GM19240 (cell line): ENCODE data around the gene CDH12.
"Not testable (repeated sequence)": the region's sequence is repeated elsewhere in the genome, so short reads cannot be mapped to it uniquely, and the experiment has no call there.

Source experiments
- DNase-seq: peaks from one replicate; pipeline ENCODE4 v3.0.0; 2011; ENCODE audit warnings: low spot score; ENCODE audit not compliant: insufficient read length

CDH12 gene

DNA sequence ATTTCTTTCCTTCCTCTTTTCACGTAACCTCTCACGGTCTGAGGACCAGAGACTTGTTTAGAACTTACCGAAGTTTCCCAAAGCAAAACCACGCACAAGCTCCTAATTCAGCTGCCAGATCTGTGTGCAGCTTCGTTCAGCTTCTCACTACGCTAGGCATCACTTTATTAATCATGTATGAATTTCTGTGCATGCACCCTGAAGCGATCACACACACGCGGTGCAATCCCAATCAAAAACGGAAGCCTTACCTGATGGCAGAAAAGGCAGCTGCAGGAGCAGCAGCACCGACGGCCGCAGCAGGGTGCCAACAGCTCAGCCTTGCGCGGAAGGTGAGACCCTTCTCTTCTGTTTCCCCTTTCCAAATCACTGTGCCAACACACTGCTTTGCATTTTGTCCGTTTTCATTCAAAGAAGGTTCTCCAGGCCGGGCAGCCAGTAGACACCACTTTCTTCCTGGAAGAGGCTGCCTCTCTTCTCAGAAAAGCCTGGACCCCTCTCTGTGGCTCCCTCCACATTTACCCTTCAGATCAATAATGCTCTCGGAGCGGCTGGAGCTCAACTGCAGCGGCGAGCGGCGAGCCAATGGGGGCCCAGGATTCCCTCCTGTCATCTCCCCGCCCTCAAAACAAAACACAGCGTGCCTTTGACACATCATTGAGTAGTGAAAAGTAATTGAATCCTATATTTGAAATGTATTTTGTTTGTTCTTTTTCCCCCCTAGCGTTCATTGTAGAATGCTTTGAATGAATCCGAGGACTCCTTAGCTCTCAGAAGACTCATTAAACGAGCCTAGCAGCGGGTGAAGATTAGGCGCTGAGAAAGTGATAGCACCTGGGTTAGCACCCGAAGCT, at the start of gene CDH12:
CDH12 (minus strand) TSS at position 538 of the 854 bp plus-strand sequence.
- DNase-seq = no peak

DNA sequence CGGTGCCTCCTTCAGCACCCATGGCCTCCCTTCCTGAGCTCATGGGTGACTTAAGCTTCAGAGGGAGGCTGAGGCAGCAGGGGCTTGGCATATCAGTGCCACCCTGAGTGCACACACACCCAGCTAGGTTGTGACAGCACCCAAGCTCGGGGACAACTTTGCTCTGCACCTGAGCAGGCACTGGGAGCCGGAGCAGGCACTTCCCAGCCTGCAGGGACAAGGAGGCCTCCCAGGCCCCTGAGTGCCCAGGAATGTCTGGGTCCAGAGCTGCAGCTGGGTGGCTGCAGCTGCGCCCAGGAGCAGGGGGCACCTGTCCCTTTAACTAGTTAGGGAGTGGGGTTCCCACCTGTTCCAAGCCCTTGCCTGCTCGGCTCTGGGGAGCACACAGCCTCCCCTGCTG, 48.7 kb upstream of the CDH12 start:
- no peak for DNase-seq

DNA sequence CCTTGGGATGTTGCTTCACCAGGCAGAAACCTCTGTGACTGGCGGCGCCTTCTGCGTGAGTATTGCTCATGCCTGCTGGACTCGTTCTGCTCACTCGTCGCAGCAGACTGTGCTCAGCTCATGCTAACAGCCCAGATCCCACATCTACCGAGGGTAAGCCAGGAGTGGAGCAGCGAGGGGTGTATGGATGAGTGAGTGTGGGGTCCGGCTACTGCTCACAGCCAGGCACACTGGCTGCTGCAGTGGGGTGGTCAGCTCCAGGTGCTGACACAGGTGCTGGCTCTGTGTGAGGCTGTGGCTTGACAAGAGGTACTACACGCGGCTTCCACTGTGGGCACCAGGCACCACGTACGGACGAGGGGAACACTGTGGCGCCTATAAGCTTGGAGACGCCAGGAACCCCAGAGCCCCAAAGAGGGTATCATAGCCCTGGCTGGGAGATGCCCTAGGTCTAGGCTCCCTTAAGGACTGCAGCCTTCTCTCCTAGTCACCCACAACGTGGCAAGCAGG, 47.7 kb upstream of the CDH12 start:
- DNase-seq = no peak

DNA sequence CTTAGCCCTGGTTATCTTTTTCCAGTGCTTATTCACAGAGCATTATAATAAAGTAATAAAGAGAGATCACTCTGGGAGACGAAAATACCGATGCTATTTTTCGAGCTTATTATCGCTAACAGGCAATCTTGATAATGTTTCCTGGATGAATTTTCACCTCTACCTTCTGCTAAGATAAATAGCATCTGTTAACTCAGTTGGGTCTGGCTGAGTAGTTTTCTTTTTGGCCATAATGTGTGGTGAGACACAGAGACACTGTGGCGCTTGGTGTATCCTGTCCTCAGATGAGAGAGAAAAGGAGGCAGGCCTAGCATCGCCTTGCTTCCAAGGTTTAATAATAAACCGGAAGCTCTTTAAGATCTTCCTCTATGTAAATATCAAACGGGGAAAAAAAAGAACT, 46.2 kb upstream of the CDH12 start:
- DNase-seq = no peak

DNA sequence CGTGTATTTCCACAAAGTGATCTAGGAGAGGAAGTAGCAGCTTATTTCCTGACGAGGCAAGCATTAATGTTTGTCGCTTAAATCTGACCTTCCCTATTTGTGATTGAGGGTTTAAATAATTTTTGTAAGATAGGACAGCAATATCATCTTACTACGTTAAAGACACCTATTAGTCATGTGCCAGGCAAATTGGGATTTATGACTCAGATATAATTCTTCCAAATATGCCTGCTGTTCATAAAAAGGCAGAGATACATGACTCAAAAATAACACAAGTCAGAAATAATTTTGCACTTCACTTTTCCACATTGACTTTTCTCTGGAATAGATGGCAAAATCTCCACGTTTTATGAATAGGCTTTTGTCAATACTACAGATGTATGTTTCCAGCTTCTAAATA, 43.0 kb upstream of the CDH12 start:
- no peak for DNase-seq

DNA sequence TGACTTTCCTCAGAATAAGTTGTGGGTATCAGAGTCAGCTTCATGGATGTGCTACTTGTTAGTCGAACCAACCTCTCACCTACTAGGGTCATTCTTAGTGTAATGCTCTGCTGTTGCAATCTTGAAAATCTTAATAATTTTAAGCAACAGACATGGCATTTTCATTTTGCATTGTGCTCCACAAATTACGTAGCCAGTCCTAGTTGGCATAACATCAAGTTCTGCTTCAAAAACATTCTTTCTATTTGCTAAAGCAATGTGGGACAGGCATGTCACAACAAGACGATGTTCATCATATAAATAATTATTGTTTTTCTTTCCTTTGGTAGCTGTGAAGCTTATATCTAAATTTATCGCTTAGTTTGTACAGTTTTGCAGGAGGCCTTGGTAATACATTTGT, 39.3 kb upstream of the CDH12 start:
- no peak for DNase-seq

DNA sequence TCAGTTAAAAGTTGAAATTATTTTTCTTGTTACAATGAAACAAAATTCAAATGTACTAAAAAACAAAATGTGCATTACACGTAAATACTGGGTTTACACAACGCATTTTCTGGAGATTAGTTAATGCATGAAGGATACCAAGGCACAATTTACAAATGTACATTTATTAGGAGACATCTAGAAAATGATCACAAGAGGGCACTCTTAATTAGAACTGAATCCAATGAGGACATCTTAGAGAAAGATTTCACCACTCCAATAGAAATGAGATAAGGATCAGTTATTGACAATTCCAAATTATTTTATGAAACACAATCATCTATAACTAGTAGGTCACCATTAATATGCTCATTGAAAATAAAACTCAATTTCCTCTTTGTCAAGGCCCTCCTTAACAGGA, 36.6 kb upstream of the CDH12 start:
- DNase-seq = no peak

DNA sequence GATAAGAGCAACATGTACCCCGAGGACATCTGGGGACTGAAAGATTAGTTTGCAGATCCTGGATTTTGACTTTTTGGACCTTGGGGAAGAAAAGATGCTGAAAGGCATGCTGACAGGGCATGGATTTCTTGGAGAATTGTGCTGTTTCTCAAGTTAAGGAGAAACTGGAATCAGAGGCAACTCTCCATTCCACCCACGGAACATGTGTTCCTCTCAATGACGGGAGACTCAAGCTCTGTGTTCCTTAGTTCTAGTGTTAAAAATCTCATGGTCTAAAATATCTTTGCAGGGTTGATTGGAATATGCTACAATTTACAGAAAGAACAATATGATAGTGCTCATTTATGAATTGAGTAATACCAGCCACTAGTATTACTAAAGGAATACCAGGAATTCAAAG, 34.4 kb upstream of the CDH12 start:
- no peak for DNase-seq

DNA sequence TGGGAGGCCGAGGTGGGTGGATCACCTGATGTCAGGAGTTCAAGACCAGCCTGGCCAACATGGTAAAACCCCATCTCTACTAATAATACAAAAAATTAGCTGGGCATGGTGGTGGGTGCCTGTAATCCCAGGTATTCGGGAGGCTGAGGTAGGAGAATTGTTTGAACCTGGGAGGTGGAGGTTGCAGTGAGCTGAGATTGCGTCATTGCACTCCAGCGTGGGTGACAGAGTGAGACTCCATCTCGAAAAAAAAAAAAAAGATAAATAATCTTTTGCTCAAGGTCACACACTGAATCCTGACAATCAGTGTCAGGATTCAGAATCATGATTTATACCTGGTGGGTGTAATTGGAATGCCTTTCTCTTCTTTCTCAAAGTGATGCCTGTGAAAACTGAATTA, 5.8 kb upstream of the CDH12 start:
- not testable (repeated sequence) for DNase-seq

DNA sequence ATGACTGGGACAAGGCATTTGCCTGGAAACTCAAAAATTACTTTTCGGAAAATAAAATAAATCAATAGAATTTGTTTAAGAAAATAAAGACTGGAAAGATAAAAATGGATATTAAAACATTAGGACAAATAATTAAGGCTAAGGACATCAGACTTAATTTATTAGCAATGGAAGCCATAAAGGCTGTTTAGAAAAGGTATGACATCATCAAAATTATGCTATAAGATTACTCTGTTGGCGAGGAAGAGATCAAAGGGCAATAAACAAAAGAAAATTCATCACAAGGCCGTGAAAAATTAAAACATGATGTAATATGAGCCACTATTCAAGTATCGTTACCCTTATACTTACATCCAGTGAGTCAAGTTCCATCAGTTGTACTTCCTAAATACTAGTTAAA, 2.7 kb upstream of the CDH12 start:
- no peak for DNase-seq

DNA sequence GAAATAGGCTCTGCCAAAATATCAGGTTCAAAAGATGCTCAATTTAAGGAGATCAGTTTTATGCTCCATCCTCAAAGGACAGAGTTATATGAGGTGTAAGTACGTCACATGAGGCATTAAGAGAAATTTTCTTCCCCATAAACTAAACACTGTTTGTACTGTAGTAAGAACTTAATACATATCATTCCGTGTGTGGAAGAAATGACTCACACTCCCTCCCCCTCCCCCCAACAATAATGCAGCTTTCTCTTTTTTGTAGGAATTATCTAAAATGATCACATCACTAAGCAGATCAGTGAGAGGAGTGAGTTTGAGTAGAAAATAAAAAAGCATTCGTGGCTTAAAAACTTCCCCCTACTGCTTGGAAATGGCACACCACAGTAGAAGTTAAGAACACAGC, 2.2 kb downstream of the CDH12 start:
- no peak for DNase-seq

DNA sequence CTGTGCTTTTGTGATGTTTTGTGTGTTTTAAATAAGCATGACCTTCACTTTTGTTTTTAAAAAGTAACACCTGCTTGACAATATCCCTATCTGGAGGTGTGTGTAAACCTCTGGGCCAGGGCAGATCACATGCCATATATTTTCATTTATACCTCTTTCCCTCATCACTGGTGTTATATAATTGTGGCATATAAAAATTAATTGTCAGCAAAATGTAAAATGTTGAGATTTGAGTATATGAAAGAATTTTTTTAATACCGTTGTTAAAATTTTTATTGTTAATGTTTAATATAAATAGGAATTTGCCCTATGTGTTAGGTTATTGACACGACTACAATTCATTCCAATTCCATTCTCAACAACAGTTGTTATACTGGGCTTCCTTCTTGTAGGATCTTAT, 6.5 kb downstream of the CDH12 start:
- no peak for DNase-seq

DNA sequence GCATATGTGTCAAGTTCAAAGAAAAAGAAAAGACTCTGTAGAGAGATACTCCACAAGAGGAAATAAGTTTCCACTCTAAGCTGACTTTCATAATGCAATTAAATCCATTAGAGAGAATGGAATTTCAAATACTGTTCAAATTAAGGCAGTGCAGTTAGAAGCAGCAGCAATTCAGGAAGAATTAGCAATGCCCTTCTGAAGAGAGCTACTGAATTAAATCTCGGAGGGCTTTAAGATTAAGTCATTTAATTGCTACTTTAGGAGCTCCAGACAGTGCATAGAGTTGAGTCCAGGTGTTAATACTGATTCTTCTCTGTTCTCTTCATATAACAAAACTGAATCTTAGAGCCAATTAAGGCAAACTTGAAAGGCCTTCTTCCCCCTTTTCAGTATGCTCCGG, 8.5 kb downstream of the CDH12 start:
- no peak for DNase-seq

DNA sequence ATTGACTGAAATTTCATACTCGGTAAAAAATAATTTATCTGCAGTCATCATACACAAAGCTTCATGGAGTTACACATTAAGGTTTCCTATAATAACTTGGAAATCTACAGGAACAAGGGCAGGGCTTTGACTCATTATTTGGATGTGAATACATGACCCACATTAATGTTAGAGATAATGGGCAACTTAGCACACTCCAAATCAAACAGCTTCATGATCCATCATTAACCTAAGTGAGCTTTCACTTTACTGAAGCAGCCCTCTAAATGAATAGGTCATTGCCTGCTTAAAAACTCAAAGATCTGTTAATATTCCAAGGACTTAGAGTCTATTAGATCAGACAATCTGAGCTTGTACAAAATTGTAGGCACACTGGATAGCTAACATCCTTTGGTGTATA, 9.0 kb downstream of the CDH12 start:
- no peak for DNase-seq

DNA sequence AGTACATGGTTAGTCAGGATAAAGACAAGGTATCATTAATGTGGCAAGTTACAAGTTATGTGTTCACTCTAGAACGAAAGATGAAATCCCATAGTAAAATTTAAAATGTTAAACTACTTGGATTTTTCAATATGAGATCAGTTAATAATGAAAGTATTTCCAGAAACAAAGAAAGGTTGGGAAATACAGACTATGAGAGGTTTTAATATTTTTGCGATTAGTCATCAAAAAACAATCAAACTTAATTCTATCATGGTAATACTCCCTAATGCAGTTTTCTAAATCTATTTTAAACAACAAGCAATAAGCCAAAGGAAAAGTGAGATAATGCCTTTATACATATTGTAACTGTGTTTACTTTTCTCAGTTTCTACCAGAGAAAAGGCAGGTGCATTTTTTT, 10.6 kb downstream of the CDH12 start:
- no peak for DNase-seq

DNA sequence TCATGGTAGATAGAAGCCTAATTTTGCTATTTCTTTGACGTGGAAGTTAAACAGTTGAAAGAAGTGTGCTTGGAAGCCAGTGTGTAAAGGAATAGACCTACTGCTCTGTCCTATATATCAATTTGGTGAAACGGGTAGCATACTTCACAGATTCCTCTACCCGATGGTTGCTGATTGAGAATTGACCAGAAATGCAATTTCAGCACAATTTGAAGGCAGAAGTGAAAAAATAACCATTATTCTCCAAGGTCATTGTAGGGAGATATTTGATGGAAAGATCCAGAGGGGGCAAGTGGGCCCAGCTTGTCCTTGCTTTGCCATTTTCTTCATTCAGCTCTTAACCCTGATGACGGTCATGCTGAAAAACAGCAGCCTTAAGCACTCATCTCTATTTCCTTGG, 15.3 kb downstream of the CDH12 start:
- no peak for DNase-seq

DNA sequence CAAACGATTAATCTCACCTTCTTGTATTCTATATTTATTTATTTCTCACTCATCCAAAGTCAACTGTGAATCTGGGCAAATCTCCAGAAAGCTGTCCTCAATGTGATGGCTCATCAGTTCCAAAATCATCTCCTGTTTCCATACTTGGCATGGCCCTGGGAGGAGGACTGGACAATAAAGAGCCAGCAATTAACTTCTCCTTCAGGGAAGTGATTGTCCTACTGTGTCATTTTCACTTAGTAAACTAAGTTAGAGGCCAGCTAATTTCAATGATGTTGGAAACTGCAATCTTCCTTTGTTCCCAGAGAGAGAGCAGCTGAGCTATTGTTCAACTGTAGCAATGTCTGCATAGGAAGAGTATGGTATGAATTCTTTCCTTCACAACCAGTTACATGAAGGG, 17.5 kb downstream of the CDH12 start:
- DNase-seq = no peak

DNA sequence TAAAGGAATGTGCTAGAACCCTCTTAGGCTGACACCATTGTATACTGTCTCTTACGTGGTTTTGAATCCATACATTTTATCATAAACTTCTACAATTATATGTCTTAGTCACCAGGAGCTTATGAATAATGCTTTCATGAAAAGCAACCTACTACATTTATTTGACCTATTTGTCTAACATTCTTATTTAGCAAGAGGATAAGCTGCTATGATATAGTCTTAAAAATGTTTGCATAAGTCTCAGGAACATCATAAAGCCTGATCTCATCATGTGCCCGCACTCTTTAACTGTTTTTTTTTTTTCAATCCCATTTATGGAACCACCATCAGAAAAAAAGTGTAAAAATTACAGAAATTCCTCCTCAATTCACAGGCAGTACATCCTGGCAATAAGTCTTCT, 59.7 kb downstream of the CDH12 start:
- no peak for DNase-seq

DNA sequence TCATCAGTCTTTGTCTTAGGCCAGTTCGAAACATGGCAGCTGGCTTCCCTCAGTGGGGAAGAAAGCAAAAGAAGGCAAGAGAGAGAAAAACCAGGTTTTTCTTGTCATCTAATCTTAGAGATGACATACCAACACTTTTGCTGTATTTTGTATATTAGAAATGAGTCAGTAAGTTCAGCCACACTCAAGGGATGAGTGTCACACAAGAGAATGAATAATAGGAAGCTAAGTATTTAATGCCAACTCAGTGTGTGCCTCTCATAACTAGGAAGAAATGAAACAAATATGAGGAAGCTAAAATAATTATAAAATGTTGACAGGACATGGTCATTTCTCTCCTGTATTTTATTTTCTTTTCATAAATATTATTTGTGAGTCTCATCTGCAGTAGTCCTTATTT, 65.3 kb downstream of the CDH12 start:
- no peak for DNase-seq

DNA sequence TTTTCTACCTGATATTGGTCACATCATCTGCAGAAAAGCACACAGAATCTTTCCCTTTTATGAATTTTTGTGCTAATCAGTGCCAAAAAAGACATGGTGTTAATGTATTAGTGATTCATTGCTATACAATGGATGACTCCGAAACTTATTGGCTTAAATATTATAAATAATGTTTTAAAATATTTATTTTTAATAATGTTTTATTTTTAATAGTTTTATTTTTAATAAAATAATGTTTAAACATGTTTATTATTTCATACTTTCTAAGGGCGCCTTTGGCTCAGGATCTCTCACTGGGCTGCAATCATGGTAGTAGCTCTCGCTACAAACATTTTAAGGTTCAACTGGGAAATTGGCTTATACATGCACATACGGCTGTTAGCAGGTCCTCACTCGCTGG, 65.7 kb downstream of the CDH12 start:
- DNase-seq = no peak

DNA sequence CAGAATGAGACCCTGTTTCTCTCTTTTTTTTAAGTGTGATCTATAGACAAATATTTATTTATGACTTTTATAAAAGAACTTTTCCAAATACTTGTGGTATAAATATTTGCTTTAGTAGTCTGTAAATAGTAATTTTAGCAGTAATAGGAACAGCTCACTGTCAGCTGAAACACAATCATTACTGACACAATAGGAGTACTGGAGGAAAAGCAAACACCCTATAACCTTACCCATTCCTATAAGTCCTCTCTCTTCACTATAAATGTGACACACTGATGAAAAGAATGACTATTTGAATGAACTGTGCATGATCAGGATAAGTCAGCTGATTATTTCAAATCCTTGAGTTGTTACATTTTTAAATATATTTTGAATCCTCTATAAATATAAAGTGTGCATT, 72.4 kb downstream of the CDH12 start:
- DNase-seq = no peak

DNA sequence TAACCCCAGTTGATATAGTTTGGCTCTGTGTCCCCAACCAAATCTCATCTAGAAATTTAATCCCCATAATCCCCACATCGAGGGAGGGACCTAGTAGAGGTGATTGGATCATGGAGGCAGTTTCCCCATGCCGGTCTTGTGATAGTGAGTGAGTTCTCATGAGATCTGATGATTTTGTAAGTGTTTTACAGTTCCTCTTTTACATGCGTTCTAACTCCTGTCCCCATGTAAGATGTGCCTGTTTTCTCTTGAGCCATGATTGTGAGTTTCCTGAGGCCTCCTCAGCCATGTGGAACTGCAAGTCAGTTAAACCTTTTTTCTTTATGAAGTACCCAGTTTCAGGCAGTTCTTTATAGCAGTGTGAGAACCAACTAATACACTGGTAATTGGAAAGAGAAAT, 73.6 kb downstream of the CDH12 start:
- no peak for DNase-seq

DNA sequence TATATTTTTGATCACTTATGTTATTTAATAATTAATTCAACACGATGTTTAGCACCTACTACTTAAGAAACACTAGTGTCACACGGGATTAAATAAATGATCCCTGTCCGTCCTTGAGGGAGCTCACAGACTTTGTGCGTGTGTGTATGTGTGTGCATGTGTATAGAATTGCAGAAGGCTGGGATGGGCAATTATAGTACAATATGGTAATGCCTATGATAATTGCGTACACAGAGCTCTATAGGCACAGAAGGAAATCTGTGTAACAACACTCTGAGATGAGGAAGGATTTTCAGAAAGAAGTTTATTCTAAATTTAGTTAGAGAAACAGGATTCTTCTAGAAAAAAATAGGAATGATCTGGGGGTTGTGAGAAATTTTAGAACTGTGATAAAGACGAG, 76.9 kb downstream of the CDH12 start:
- DNase-seq = no peak
